Measurements from ENCODE around the gene GMDS. TPM values are rescaled to one million over a fixed set of nuclear protein-coding genes. Genes with fewer than 3 reads are reported as not detected.

The GMDS gene
- total RNA-seq, 1 experiment from 2014 or later, result 31.1 TPM

DNA sequence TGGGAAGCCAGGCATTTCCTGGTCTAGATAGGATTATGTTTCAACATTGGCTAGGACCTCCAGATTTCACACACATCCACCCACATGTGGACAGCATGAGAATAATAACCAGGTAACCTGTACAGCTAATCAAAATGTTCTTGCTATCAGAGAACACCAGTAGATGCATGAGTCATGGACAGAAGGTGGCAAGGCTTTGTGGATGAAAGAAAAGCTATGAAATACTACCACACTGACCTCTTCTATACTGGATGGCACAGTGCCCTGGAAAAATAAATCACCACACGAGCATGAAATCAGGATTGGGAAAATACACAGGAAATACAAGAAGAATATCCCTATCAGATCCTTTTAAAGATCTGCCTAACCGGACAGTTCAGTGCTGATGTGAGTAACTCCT lies 113.0 kb downstream of the GMDS start:
- H3K27me3 Mint-ChIP-seq (ENCODE audit: insufficient read depth, unreplicated experiment), result no peaks in the 10 kb centered on the region
- DNase-seq, result no peak
- no peaks in the 10 kb centered on the region for H3K4me1 ChIP-seq
- CTCF ChIA-PET, result no interaction called here
- no TSS peak for BruUV-seq (replicated peaks)
- H3K9me3 Mint-ChIP-seq (ENCODE audit: unreplicated experiment), result no peaks in the 10 kb centered on the region
- POLR2A ChIA-PET, result no interaction called here
- H3K9me3 ChIP-seq, result no peaks in the 10 kb centered on the region
- TF ChIP-seq, protein P1, sequence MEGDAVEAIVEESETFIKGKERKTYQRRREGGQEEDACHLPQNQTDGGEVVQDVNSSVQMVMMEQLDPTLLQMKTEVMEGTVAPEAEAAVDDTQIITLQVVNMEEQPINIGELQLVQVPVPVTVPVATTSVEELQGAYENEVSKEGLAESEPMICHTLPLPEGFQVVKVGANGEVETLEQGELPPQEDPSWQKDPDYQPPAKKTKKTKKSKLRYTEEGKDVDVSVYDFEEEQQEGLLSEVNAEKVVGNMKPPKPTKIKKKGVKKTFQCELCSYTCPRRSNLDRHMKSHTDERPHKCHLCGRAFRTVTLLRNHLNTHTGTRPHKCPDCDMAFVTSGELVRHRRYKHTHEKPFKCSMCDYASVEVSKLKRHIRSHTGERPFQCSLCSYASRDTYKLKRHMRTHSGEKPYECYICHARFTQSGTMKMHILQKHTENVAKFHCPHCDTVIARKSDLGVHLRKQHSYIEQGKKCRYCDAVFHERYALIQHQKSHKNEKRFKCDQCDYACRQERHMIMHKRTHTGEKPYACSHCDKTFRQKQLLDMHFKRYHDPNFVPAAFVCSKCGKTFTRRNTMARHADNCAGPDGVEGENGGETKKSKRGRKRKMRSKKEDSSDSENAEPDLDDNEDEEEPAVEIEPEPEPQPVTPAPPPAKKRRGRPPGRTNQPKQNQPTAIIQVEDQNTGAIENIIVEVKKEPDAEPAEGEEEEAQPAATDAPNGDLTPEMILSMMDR (IDR thresholded peaks at IDR 0.05; ENCODE audit: insufficient read depth in 1 of 2, low read depth in 1 of 2, low read length in 1 of 2, severe bottlenecking in 1 of 2, unreplicated experiment in 1 of 2), result no peak
- no peaks in the 10 kb centered on the region for H3K27me3 ChIP-seq (replicated peaks; ENCODE audit: control insufficient read depth, insufficient read depth, low read length)
- H3K4me3 ChIP-seq (ENCODE audit: low read depth, low read length), result no peak overlapping the region
- H3K4me1 Mint-ChIP-seq (ENCODE audit: low read depth, unreplicated experiment), result no peaks in the 10 kb centered on the region
- no peaks in the 10 kb centered on the region for H3K36me3 Mint-ChIP-seq (ENCODE audit: insufficient read depth, unreplicated experiment)
- H3K27ac Mint-ChIP-seq (ENCODE audit: unreplicated experiment), result no peak overlapping the region
- H3K4me3 Mint-ChIP-seq (ENCODE audit: unreplicated experiment), result no peak overlapping the region
- intact Hi-C loops (cut with micrococcal nuclease; ENCODE audit: unreplicated experiment), result no loop called here
- H3K36me3 ChIP-seq (ENCODE audit: control insufficient read depth, insufficient read depth, low read length), result no peaks in the 10 kb centered on the region

DNA sequence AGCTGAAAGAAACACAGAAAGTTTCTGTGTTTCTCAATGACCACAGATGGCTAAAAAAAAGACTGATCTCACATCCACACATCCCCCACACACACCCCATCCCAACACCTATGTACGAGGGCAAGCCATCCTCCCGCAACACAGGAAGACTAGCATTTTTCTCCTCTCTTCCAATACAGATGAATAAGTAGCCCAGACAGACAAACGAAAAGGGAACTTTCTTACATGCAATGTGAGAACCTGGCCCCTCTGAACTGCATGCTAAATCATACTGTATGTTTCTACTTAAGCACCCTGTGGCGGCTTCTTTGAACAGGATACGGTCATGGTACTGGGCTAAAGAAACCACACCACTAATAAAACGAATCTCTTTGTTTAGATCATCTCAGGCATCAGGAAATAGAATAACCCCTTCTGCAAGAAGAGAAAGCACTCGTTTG lies 116.2 kb downstream of the GMDS start:
- BruUV-seq (replicated peaks), result no TSS peak
- ChIA-PET POLR2A (no interaction called here), CTCF (no interaction called here)
- Histone ChIP-seq H3K9me3 (no peaks in the 10 kb centered on the region), H3K27me3 (replicated peaks; ENCODE audit: control insufficient read depth, insufficient read depth, low read length) (no peaks in the 10 kb centered on the region), H3K4me1 (no peaks in the 10 kb centered on the region), H3K4me3 (ENCODE audit: low read depth, low read length) (no peak overlapping the region), H3K36me3 (ENCODE audit: control insufficient read depth, insufficient read depth, low read length) (no peaks in the 10 kb centered on the region)
- no peak for DNase-seq
- intact Hi-C loops (cut with micrococcal nuclease; ENCODE audit: unreplicated experiment), result no loop called here
- Mint-ChIP-seq H3K9me3 (ENCODE audit: unreplicated experiment) (no peaks in the 10 kb centered on the region), H3K4me3 (ENCODE audit: unreplicated experiment) (no peak overlapping the region), H3K4me1 (ENCODE audit: low read depth, unreplicated experiment) (no peaks in the 10 kb centered on the region), H3K36me3 (ENCODE audit: insufficient read depth, unreplicated experiment) (no peaks in the 10 kb centered on the region), H3K27me3 (ENCODE audit: insufficient read depth, unreplicated experiment) (no peaks in the 10 kb centered on the region), H3K27ac (ENCODE audit: unreplicated experiment) (no peak overlapping the region)
- TF ChIP-seq, protein P1 (IDR thresholded peaks at IDR 0.05; ENCODE audit: insufficient read depth in 1 of 2, low read depth in 1 of 2, low read length in 1 of 2, severe bottlenecking in 1 of 2, unreplicated experiment in 1 of 2), result no peak

DNA sequence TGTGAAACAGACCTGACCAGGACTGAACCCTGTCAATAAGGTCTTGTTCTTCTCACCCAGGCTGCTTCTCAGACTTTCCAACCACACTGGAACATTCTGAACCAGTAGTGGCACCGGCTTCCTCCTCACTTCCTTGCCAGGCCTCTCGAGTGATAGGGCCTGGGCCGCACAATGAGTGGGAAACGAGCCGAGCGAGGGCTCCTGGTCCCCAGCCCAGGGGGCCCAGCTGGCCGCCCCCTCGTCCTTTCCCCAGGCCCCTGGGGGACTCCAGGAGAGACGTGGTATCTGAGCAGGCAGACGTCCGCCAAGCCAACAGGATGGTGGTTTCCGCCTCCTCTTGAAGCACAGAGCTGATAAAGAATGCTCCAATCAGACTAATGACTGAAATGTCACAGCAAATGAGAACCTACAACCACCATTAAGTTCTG lies 117.9 kb downstream of the GMDS start:
- TF ChIP-seq, protein P1 (IDR thresholded peaks at IDR 0.05; ENCODE audit: insufficient read depth in 1 of 2, low read depth in 1 of 2, low read length in 1 of 2, severe bottlenecking in 1 of 2, unreplicated experiment in 1 of 2), result no peak
- no peaks in the 10 kb centered on the region for H3K27me3 Mint-ChIP-seq (ENCODE audit: insufficient read depth, unreplicated experiment)
- no TSS peak for BruUV-seq (replicated peaks)
- H3K4me1 Mint-ChIP-seq (ENCODE audit: low read depth, unreplicated experiment), result no peaks in the 10 kb centered on the region
- H3K36me3 Mint-ChIP-seq (ENCODE audit: insufficient read depth, unreplicated experiment), result no peaks in the 10 kb centered on the region
- no peaks in the 10 kb centered on the region for H3K36me3 ChIP-seq (ENCODE audit: control insufficient read depth, insufficient read depth, low read length)
- H3K4me1 ChIP-seq, result no peaks in the 10 kb centered on the region
- no peak overlapping the region for H3K27ac Mint-ChIP-seq (ENCODE audit: unreplicated experiment)
- no peaks in the 10 kb centered on the region for H3K9me3 Mint-ChIP-seq (ENCODE audit: unreplicated experiment)
- CTCF ChIA-PET, result no interaction called here
- POLR2A ChIA-PET, result no interaction called here
- no peaks in the 10 kb centered on the region for H3K9me3 ChIP-seq
- no peak overlapping the region for H3K4me3 ChIP-seq (ENCODE audit: low read depth, low read length)
- H3K27me3 ChIP-seq (replicated peaks; ENCODE audit: control insufficient read depth, insufficient read depth, low read length), result no peaks in the 10 kb centered on the region
- no peak overlapping the region for H3K4me3 Mint-ChIP-seq (ENCODE audit: unreplicated experiment)
- intact Hi-C loops (cut with micrococcal nuclease; ENCODE audit: unreplicated experiment), result no loop called here
- DNase-seq, result no peak

Data from Caco-2 (cell line).